Ovary (tissue), 3 donors: ENCODE data around the gene CACNB4.

Experiments
- CTCF ChIP-seq, 3 donors: fragments of 450-650 bp in 2 of 3; fragments of 200-600 bp in 1 of 3; IDR thresholded peaks; one replicate each; pipeline versions ENCODE4 v1.5.1 to v1.8.0; 2016 to 2022; ENCODE audit warnings: antibody characterized with exemption in 3 of 3, mild to moderate bottlenecking in 1 of 3
- EP300 ChIP-seq: sonication (generic); formaldehyde crosslinking; IDR thresholded peaks from one replicate; pipeline ENCODE4 v1.6.1; 2017; ENCODE audit warnings: antibody characterized with exemption
- POLR2A ChIP-seq: fragments of 450-650 bp; IDR thresholded peaks from one replicate; pipeline ENCODE4 v1.6.1; 2017; ENCODE audit warnings: antibody characterized with exemption, mild to moderate bottlenecking, moderate library complexity
- donor health status: DM: no; HTN: no; CAD: no.

GRCh38 chr2:151878204-151878603, 220.6 kb downstream of the CACNB4 start:
- TF ChIP-seq CTCF (IDR thresholded peaks at IDR 0.05) (no peak), POLR2A (no peak), EP300 (no peak)
